NCI-H446 (cell line): ENCODE measurements around the gene DLGAP3.
A peak's percentile ranks its signal among the peaks of the same experiment; 100 is the strongest.

Experiments
- DNase-seq, 2 experiments: peaks; one replicate each; lab custom pipeline; 2025; lab: John Stamatoyannopoulos, UW

Gene DLGAP3

DNA sequence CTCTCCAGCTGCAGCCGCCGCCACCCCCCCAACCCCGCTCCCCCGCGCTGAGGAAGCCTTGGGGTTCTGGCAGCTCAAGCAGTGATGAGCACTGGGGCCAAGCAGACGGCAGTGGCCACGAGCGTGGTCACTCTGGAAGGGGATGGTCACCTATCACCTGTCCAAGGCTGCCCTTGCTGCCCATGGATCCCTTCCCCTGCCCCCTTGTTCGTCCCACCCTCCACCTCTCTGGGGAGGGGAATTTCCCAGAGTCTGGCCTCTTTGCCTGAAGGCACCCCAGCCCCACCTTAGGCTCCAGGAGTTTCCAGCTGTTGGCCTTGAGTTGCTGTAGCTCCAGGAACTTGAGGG lies 62.7 kb downstream of the DLGAP3 start:
- DNase-seq = no peak

DNA sequence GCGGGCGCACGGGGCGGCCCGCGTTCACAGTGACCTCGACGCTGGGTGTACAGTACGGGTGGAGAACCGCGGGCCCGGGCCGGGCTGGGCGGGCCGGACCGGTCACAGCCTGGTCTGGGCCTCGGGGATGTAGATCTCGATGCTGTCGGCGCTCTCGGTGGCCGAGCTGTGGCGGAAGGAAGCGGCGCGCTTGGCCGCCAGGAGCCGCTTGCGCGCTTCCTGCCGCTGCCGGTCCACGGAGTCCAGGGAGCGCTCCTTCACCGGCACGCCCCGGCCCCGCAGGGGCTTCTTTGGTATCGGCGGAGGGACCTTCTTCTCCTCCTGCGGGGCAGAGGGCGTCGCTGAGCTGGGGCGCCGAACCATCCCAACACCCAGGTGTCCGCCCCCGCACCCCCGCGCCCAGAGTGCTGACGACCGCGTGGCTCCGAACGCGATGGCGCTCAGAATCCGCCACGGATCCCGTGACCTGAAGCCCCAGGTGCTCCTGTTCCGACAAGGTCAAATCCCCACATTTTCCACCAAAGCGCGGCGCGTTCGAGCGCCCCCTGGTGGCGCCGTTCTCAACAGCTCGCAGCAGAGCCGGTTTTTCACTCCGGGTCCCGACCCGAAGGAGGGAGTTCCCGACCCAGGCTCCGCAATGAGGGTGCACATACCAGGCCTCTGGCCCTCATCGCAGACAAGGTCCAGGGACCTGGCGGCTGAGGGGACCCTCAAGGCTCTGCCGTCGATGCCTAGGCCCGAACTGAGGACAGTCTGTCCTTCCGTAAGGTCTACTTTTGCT lies 63.3 kb downstream of the DLGAP3 start:
- peak in 1 of 2 experiments; percentile 18 for DNase-seq

DNA sequence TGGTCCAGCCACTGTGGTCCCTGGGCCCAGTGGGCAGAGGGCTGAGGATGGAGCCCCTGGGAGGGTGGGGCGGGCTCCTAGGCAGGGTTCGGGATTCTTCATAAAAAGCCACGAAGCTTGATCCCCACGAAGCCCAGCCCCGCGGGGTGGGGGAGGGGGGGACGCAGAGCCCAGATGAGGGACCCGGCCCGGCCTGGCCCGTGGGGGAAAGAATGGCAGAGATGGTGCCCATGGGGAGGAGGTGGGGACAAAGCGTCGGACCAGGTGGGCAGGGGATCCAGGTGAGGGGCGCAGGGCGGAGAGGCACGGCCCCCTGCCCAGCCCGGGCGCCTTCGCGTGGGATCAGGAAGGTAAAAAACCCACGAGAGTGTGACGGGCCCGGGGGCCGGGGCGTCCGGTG lies 63.9 kb downstream of the DLGAP3 start:
- no peak for DNase-seq

DNA sequence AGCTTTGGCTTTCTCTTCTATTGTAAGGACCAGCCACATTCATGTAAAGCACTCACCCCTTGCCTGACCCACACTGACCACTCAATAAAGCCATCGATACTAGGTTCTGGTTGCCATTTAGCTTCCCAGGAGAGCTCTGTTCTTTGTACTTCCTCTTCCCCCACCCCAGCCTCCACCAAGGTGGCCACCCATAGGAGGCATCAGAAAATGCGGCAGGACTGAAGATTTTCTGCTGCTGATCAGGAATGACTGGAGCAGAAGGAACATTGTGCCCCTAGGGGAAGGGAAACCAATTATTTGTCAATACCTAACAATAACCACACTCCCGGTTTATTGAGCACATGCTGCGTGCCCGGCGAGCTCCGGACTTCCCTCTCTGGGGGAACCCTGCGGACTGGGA lies 64.7 kb downstream of the DLGAP3 start:
- DNase-seq = no peak

DNA sequence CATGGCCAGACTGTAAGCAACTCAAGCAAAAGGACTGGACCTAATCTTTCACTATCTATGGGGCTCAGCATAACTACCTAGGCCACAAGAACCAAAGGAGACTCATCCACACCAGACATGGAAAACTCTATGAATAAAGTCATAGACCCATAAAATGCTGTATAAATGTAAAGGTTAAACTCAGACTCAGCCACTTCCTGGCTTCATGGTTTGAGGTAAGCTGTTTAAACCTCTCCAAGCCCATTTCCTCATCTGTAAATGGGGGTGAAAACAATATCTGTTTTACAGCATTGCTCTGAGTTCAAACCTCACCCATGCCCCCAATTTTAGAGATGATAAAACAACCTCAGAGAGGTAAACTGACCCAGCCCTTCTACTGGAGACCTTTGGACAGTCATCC lies 65.9 kb downstream of the DLGAP3 start:
- DNase-seq = no peak

DNA sequence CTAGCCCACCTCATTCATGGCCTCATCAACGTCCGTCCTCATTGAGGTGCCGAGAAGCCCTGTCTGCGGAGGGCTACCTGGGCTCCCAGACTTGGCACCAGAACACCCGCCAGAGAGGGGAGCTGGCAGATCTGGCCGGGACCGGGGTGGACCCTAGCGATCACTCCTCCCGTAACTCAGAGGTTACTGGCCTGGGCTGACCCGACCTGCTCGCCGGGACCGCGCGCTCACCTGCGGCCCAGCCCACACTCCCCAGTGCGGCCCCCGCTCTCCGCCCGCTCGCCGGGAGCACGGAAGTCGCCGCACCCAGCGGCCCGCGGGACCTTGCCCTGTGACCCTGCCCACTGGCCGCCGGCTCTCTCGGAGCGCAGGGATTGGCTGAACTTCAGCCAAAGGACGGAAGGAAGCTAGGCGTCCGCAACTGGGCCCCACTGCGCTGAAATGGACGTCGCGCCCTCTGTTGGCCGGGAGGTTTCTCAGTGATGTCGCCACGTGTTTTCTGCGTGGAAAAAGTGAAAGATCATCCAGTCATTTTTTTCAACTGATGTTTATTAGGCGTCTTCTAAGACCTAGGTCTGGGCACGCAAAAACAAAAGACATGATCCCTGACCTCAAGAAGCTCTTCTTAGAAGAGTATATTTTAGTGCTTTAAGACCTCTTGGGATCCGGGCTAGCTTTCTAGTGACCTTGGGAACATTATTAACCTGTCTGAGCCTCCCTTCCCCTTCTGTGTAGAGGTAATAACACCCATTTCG lies 69.8 kb downstream of the DLGAP3 start, which contains the start of gene SMIM12:
Gene SMIM12, minus strand, starts transcription at position 304 of the 755 bp plus-strand sequence. CDS start 3,772 bp downstream, outside the sequence.
- DNase-seq = peak; percentile 82 to 94

DNA sequence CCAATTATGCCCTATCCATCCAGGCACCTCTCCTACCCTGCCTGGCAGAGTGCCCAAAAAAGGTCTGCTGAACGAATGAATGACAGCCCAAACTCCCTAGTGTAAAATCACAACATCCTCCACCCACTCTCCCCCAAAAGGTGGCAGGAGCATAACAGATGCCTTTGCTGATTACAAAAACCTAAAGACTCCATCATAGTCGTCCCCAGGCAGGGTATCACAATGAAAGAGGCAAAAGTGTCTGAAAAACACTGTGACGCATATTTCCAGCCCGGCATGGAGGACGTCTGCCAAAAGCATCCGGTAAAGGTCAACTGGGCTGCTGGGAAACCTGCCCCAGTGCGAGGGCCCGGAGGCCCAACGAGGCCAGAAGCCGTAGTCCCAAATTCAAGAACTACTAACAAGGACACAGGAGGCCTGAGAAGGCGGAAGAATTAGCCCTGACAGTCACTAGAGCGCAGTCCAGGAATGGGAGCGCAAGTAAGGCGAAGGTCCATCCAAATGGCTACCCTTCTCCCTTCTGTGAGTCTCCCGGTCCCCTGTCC lies 70.5 kb downstream of the DLGAP3 start:
- peak in 1 of 2 experiments; percentile 12 for DNase-seq

DNA sequence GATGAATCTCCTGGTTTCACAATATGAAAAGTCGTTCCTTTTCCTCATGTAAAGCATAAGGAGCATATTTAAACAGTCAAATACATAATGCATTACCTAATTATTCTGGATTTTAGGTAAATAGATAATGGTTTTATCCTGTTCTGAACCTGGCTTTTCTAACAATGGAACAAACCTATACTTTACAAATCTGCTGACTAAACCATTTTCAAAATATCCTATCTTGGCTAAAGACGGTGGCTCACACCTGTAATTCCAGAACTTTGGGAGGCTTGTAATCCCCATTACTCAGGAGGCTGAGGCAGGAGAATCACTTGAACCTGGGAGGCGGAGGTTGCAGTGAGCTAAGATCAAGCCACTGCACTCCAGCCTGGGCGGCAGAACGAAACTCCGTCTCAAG lies 72.8 kb downstream of the DLGAP3 start:
- no peak for DNase-seq

DNA sequence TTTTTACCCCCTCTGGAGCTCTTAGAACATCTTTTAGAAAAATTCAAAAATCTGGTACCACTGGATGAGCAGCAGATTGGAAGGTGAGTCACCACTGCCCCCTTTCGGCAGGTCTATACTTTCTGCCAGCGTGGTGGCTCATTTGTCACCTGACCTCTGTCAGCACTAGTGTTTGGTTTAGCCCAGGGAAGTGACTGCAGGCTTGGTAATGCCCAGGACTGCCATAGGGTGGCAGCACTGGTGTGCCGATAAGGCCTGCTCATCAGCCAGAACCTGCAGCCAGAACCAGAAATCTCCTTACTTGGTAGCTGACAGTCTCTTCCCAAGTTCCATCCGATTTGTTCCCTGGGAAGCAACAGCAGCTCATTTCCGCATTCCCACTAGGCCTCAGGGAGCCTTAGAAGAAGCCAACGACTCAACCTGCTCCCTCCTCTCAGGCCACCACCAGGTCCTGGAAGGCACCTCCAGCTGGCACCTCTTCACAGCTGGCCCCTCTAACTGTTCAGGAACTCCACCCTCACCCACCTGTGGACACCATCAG lies 76.7 kb downstream of the DLGAP3 start:
- peak; percentile 84 to 94 for DNase-seq

DNA sequence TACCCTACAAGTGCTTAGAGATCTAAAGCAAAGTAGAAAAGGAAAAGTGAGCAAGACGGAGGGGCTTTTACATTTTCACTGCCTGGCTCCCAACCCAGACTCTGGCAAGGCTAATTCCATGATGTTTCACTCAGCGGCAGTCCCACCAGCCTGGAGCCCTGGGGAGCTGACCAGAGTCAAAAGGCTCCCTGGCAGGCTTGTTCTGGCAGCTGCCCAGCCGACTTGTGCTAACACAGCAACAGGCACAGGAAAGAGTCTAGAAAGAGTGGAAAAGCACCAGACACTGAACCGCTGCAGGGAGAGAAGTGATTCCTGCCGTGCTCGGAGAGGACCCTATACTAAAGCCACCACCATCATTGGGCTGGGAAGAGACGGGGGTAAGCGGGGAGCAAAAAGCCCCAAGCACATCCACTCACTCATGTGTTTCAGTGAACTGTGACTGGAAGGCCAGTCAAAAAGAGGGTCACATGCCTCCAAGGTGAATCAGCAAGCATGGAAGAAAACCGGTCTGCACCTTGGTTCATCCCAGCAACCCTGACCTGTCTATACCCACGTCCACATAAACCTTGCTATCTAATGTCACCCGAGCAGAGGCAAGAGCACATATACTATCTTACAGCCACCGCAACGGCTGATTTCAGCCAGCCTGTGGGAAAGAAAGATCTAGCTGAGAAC lies 77.9 kb downstream of the DLGAP3 start:
- DNase-seq = no peak

DNA sequence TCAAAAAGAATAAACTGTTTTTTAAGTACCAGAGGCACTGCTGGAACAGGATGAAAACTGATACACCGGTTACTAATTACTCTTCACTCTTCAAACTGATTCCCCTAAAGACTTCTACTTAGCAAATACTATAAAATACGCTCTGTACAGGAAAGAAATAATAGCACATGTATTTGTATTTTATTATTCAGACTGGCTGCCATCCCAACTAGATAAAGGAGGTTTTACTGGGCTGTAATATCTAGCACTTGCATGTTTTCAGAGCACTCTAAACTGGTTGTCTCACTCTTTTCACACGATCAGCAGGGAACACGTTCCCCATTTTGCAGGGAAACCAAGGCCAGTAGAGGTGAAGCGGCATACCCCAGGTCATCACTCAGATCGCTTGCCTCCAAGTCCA lies 79.1 kb downstream of the DLGAP3 start:
- no peak for DNase-seq

DNA sequence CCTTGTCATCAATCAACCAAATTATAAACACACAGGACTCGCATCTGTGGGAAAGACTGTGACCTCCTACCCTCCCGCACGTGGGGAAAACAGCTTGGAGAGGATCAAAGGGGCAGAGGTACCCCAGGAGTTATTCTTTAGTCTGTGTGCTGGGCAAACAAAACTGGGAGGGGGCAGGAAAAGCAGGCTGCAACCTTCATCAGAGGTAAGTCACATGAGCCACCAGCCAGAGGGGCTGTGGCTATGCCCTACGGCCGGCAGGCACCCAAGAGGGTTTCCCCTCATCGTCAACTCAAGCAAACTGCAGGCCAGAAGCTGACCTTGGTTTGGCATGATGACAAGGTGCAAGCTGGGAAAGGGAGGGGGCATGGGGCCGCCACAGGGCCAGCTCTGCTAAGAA lies 82.4 kb downstream of the DLGAP3 start:
- no peak for DNase-seq

DNA sequence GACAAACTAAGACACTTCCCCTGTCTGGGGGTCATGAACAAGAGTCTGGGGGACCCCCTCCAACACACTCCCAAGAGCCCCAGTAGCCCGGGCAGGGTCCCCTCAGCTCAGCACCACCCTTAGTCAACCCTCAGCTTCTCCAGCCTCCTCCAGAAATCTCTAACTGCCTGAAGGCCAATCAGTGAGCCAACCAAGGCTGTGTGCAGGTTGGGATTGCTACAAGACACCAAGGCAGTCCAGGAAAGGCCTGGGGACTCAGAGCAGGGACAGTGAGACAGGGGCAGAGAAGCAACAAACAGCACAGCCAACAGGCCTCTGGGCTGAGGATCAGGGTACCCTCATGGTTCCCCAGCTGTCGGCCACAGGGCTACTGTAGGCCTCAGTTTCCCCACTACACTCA lies 83.2 kb downstream of the DLGAP3 start:
- no peak for DNase-seq

DNA sequence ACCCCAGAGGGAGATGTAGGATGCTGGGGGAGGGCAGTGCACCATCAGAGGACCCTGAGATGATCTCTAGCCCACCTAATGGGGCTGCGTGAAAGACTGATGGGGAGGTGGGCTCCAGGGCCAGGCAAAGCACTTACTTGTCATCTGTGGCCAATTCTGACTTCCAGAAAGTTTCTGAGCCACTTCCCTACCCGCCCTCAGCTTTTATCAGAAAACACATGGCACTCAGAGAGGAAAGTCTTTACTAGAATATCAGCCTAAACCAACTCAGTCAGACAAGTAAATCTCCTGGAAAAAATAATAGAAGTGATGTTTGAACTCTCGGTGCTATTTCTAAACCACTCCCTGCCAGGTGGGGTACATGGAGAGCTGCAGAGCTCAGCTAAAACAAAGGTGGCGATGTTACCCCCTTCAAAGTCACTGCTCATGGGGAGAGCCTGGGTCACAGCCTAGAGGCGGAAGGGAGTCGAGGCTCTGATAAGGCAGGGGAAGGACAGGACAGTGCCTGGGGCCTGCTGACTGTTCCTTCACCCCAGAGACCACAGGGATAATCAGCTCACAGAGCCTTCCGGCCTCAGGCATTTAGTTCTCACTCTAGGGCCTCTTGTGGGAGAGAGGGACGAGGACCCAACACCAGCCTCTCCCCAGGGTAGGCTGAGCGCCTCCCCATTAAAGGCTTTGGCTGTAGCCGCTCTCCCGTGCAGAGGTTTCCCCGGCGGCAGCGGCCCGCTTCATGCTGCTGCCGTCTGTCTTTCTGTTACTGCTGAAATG lies 84.1 kb downstream of the DLGAP3 start:
- no peak for DNase-seq

DNA sequence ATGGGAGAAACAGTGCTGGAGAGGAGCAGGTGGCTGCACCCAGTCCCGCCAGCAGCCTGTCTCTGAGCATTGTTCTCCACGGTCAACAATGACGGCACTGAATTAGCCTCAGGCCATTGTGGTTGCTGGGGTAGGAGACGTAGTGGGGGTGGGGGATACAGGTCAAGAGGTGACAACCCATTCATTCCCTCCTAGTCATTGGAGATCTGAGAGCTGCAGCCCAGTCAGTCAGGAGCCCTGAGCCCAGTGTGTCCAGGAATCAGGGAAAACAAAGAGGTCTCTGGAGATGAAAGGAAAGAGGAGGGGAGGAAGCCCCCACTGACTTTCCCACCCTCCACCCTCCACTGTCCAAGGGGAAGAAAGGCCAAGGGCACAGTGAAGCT lies 85.2 kb downstream of the DLGAP3 start:
- no peak for DNase-seq

DNA sequence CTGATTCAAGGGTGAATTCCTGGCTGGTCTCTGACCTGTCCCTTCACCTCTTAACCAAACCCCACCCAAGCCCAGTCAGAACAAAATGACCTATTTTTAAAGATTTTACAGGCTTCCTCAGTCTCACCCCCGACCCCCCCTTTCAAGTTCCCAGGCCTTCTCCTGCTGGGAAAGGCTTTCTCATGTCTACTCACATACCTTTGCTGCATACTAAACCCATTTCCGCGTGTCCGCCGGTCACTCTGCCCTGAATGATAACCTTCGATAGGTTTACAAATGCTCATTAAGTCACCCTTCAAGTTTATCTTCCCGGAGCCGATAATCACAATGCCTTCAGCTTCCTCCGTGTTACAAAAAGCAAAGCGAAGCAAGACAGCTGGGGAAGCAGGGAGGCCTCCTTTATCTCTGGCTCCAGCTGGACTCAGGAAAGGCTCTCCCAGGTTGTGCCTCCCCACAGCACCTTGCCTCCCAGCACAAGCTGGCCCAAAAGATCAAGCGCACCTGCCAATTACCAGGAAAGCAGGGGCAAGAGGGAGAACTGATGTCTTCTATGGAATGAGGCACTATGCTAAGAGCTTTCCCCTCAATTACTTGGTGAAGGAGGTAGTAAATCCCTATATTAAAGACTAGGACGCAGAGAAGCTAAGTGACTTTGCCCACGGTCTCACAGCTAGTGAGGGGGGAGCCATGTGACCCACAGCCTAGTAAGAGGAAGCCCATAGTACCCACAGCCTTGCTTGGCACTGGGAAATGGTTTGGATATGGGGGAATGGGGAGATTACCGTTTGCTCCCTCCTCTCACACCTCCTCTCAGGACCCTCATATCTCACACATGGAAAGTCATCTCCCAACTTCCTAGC lies 85.8 kb downstream of the DLGAP3 start:
- no peak for DNase-seq

DNA sequence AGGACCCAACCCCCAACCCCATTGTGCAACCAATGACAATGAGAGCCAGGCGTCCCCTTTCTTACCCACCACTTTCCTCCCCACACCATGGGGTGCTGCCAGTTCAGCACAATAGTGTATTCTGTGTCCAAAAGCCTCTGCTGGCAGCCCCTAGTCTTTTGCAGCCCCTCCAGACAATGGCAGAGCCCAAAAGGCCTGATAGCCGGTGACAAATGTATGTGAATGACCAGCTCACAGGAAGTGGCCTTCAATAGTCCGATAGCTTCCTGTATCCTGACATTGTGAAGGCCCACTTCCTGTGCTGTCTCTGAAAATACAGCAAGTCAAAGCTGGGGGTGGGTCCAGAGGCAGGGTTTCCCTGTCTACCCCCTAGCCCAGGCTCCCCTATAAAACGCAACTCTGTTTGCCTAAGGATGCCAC lies 86.5 kb downstream of the DLGAP3 start:
- no peak for DNase-seq

DNA sequence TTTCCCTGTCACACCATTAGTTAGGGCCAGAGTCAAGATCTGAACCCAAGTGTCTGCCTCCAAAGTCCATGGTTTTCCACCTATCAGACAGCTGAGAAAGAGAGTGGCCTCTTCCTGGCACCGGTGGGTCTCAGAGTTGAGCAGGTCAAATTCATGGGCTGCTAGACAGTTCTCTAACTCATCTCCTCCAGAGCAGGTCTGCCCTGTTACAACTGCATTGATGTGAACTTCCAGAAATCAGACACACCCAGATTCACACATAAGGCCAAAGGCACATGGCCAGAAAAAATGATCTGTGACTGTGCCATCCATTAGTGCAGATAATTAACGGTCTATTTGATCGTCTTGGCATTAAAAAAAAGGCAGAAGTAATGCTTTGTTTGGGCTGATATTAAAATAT lies 87.4 kb downstream of the DLGAP3 start:
- DNase-seq = no peak

DNA sequence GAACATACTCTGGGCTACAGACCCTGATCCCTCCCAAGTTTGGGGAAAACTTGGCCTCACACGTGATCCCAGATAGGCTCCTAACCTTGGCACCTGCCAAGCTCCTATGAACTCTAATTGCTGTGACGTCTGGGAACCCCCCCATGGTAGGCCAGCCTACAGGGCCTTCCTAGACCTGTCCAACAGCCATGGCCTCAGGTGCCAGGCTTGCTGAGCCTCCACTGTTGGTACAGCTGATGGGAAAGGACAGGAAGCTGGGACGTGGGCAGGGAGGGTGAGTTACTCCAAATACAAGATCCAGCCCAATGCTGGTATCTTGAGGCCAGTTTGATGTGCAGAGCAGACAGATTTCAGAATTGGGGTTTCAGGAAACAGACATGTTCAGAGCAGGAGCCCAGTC lies 89.0 kb downstream of the DLGAP3 start:
- DNase-seq = no peak

DNA sequence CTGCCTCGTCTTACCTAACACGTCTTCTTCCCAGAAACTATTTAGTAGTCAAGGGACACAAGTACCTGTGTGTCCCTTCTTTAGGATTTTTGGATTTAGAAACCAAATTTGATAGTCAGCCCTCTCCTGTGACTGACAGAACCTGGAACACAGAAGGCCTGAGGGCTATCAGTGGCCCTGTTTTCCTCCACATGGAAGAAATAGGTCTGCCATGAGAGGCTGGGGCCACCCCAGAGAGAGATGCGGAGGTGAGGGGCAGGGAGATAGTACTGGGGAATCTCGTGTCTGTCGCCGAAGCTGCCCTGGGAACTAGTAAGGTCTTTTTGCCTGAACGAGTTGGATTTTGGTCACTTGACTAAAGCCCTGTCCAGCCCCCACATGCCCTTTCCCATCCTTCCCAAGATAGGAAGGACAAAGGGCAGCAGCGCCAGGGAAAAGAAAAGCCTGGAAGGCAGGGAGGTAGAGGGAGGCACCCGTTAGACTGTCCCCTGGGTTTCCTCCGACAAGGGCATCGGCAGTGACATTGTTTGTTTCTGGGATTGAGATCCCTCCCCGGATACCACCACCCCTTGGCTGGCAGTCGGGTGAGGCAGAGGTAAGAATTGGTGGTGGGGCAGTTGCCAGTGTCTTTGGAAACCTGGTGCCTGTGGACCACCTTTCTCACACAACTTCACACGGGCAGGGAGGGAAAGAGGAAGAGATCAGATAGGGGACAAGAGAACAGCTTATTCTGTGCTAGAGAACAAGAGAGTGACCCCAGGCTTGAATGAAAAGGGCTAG lies 89.7 kb downstream of the DLGAP3 start:
- no peak for DNase-seq
